Naive B cell (primary cell): ENCODE measurements around the gene HCRTR1. TPM values are rescaled to one million over a fixed set of nuclear protein-coding genes. Genes with fewer than 3 reads are reported as not detected.

Experiments used
- ATAC-seq, 2 donors: fragments of 150-1000 bp; cut with Tn5 transposase; 2 replicates each; pipeline ENCODE4 v1.10.0; 2021; ENCODE audit warnings: low read depth in 2 of 2, mild to moderate bottlenecking in 2 of 2, moderate library complexity in 2 of 2
- DNase-seq: peaks from one replicate; pipeline ENCODE4 v3.0.0; 2022
- H3K27ac Mint-ChIP-seq, 6 donors: one replicate each; pipeline ENCODE4 v1.8.0; 2020 to 2022; ENCODE audit warnings: mild to moderate bottlenecking in 6 of 6, mixed read lengths in 6 of 6, moderate library complexity in 5 of 6, inconsistent platforms in 2 of 6
- H3K27me3 Mint-ChIP-seq, 3 donors: one replicate each; pipeline ENCODE4 v1.8.0; 2021 to 2022; ENCODE audit warnings: mixed read lengths in 3 of 3, mild to moderate bottlenecking in 1 of 3
- H3K36me3 Mint-ChIP-seq, 2 donors: one replicate each; pipeline ENCODE4 v1.8.0; 2020 to 2022; ENCODE audit warnings: mixed read lengths in 2 of 2, inconsistent platforms in 1 of 2, mild to moderate bottlenecking in 1 of 2
- H3K4me1 Mint-ChIP-seq, 3 donors: one replicate each; pipeline ENCODE4 v1.8.0; 2020 to 2022; ENCODE audit warnings: mixed read lengths in 3 of 3, inconsistent platforms in 1 of 3, mild to moderate bottlenecking in 1 of 3, moderate library complexity in 1 of 3
- H3K4me3 Mint-ChIP-seq, 8 donors: one replicate each; pipeline ENCODE4 v1.8.0; 2020 to 2022; ENCODE audit warnings: mild to moderate bottlenecking in 8 of 8, mixed read lengths in 8 of 8, moderate library complexity in 8 of 8, inconsistent platforms in 2 of 8
- H3K9me3 Mint-ChIP-seq, 7 donors: one replicate each; pipeline ENCODE4 v1.8.0; 2020 to 2022; ENCODE audit warnings: mixed read lengths in 7 of 7, mild to moderate bottlenecking in 5 of 7, inconsistent platforms in 2 of 7, moderate library complexity in 1 of 7
- polyA plus RNA-seq, 6 donors: library from polyadenylated mRNA; unstranded; fragments of 300-500 nt; fragmentation: Illumina TruSeq; gene quantifications; one replicate each; pipeline ENCODE4 v1.2.3, GENCODE V29; 2021; ENCODE audit warnings: low read depth in 6 of 6

The HCRTR1 gene
- polyA plus RNA-seq, 6 donors from 2014 or later = not detected

DNA sequence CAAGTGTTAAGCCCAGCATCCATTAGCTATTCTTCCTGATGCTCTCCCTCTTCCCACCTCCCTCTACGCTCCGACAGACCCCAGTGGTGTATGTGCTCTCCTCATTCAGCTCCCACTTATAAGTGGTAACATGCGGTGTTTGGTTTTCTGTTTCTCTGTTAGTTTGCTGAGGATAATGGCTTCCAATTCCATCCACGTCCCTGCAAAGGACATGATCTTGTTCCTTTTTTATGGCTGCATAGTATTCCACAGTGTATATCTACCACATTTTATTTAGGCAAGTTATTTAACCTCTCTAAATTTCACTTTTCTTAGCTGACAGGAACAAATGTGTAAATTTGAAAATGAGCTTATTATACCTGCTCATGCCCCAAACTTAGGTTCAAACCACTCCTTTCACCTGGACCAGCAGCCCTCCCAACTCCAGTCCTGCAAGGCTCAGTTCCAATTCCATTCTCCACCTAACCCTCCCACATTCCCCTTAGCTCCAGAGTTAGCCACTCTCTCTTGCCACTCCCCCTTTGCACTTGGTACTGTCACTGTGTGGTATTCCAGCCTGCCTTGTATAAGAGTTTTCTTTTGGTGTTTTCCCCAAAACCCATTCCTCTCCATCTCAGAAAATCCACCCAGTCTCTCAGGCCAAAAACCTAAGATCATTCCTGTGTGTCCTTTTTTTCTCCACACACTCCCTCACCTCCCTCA, 28.9 kb downstream of the HCRTR1 start:
- Mint-ChIP-seq H3K27me3 (no peaks in the 10 kb centered on the region), H3K36me3 (no peaks in the 10 kb centered on the region), H3K4me3 (peak overlapping the region; percentile 40 to 100 (median 98)), H3K4me1 (peaks cover 24 to 37% (median 29%) of the 10 kb centered on the region in 3 donors), H3K9me3 (peaks cover 0 to 2% (median 0%) of the 10 kb centered on the region in 7 donors), H3K27ac (peak overlapping the region in 5 of 6 donors; percentile 0 to 100 (median 99))
- ATAC-seq (no peak), DNase-seq (no peak)

DNA sequence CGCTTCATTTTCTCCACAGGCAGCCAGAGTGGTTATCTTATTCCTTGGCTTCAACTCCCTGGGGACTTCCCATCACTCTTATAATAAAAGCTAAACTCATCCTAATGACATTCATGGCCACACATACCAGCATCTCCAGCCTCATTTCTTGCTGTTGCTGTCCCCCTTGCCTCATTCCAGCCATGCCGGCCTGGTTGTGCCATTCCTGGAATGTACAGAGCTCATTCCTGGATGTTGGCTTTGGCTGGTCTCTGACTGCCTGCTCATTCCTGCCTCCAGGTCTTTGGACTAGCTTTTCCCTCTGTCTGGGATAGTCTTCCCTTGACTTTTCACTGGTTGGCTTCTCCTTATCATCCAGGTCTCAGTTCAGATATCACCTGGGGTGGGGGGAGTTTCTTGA, 29.6 kb downstream of the HCRTR1 start:
- ATAC-seq (no peak), DNase-seq (no peak)
- peak overlapping the region in 2 of 6 donors; percentile 0 to 34 for H3K27ac Mint-ChIP-seq
- no peaks in the 10 kb centered on the region for H3K27me3 Mint-ChIP-seq
- peaks cover 24 to 36% (median 29%) of the 10 kb centered on the region in 3 donors for H3K4me1 Mint-ChIP-seq
- H3K36me3 Mint-ChIP-seq = no peaks in the 10 kb centered on the region
- H3K9me3 Mint-ChIP-seq = peaks cover 0 to 2% (median 0%) of the 10 kb centered on the region in 7 donors
- peak overlapping the region in 7 of 8 donors; percentile 15 to 99 (median 62) for H3K4me3 Mint-ChIP-seq

DNA sequence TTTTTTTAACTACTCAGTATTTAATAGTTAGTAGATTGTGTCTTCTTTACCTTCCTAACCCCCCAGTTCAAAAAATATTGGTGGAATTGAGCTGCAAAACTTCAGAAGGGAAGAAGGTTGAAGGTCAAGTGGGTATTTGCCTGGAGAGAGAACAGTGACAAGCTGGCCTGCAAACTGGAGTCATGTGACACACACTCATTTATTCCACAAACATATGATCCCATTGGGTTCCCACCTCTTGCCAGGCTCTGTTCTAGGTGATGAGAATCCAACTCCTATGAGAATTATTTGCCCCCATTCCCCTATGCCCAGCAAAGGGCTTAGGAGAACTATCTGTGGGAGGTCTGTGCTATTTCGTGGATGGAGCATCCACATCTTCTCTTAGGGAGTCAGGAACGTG, 30.7 kb downstream of the HCRTR1 start:
- peaks cover 24 to 32% (median 29%) of the 10 kb centered on the region in 3 donors for H3K4me1 Mint-ChIP-seq
- no peaks in the 10 kb centered on the region for H3K27me3 Mint-ChIP-seq
- H3K4me3 Mint-ChIP-seq = peak overlapping the region in 1 of 8 donors; percentile 25
- ATAC-seq (no peak), DNase-seq (no peak)
- peaks cover 0 to 2% (median 0%) of the 10 kb centered on the region in 7 donors for H3K9me3 Mint-ChIP-seq
- no peaks in the 10 kb centered on the region for H3K36me3 Mint-ChIP-seq
- H3K27ac Mint-ChIP-seq = peak overlapping the region in 1 of 6 donors; percentile 49

DNA sequence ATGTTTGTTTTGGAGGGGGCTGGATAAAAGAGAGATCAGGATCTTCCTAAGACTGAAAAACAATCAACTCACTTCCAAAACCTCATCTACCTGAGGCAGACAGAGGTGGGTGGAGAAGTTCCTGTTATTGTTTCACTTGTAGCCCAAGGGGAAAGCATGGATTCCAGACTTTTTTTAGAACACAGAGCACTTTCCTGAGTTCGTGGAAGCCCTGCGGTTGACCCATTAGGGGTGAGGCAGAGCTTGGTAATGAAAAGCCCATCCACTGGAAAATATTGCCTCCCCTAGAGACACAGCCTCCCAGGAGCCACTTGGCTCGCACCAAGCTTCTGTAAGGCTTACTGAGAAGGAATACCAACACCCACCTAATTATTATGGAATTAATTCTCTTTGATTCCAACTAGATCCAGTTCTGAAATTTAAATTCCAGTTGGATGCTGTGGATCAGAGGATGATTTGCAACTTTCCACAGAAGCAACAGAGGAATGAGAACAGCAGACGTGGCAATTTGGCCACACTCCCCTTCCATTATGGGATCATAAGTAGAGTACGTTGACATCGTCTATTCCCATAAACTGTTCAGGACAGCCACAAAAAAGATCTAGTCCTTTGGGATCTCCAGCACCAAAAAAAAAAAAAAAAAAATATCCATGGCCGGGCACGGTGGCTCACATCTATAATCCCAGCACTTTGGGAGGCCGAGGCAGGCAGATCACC, 31.3 kb downstream of the HCRTR1 start:
- Mint-ChIP-seq H3K27me3 (peaks cover 0 to 5% (median 0%) of the 10 kb centered on the region in 3 donors), H3K27ac (peak overlapping the region in 2 of 6 donors; percentile 21 to 49), H3K4me1 (peaks cover 24 to 28% (median 26%) of the 10 kb centered on the region in 3 donors), H3K4me3 (peak overlapping the region in 2 of 8 donors; percentile 3 to 25), H3K9me3 (peaks cover 0 to 2% (median 0%) of the 10 kb centered on the region in 7 donors), H3K36me3 (no peaks in the 10 kb centered on the region)
- DNase-seq = no peak
- no peak for ATAC-seq

DNA sequence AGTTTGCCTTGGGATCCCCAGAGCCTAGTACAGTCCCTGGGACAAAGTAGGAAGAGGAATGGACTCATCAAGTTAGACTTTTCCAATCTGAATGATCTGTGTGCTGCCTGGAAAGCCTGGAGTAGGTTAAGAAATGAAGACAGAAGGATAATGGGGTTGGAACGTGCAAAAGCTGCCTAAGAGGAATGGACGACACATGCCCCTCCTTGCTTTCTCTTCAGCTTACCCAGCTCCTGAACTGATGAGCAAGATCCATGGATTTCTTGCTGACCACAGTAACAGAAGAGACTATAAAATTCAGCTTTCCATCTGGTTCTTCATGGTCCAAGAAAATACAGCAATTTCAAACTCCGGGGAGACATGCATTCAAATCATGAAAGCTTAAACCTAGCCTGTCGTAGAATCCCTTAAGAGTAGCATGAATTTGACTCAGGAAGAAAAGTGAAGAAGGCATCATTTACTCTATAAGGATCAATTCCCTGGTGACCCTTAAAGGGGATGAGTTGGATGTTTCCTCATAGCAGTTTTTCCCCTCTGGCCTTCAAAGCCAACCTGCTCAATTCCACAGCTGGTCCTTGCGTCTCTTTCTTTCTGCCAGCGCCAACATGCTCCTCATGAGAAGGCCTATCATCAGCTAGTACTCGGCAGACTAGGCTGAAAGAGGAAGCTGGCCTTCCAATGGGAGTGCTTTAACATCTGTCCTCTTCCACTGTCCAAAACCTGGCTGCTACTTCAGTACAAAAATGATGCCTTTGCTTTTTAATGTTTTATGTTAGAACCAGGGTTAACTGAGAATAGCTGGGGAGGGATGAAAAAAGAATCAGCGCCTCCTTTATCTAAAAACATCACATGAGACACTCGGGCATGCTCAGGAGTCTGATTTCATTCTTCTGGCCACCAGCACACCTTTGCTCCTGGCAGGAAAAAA, 32.9 kb downstream of the HCRTR1 start:
- H3K27ac Mint-ChIP-seq = peak overlapping the region in 1 of 6 donors; percentile 11
- peaks cover 0 to 16% (median 4%) of the 10 kb centered on the region in 3 donors for H3K27me3 Mint-ChIP-seq
- no peak overlapping the region for H3K4me3 Mint-ChIP-seq
- ATAC-seq (no peak), DNase-seq (no peak)
- peaks cover 10 to 16% (median 16%) of the 10 kb centered on the region in 3 donors for H3K4me1 Mint-ChIP-seq
- H3K9me3 Mint-ChIP-seq = peaks cover 0 to 2% (median 0%) of the 10 kb centered on the region in 7 donors
- no peaks in the 10 kb centered on the region for H3K36me3 Mint-ChIP-seq

DNA sequence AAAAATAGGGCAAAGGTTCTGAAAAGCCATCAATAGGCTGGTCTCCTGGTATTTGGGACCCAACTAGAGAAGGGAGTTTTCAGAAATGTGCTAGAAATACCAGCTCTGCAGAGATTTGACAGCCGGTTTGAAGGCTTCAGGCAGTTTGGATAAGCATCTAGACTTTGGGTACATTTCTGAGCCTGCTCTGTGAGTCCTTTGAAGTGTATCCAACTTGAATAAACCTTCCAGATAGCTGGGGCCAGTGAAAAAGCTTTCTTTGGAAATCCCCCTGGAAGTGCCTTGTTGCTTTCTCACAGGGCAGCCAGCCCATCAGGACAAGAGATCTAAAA, 33.6 kb downstream of the HCRTR1 start:
- peaks cover 0 to 2% (median 0%) of the 10 kb centered on the region in 7 donors for H3K9me3 Mint-ChIP-seq
- ATAC-seq (no peak), DNase-seq (no peak)
- H3K4me3 Mint-ChIP-seq = no peak overlapping the region
- no peaks in the 10 kb centered on the region for H3K36me3 Mint-ChIP-seq
- peaks cover 4 to 23% (median 10%) of the 10 kb centered on the region in 3 donors for H3K27me3 Mint-ChIP-seq
- H3K4me1 Mint-ChIP-seq = peaks cover 4 to 12% (median 10%) of the 10 kb centered on the region in 3 donors
- H3K27ac Mint-ChIP-seq = no peak overlapping the region

DNA sequence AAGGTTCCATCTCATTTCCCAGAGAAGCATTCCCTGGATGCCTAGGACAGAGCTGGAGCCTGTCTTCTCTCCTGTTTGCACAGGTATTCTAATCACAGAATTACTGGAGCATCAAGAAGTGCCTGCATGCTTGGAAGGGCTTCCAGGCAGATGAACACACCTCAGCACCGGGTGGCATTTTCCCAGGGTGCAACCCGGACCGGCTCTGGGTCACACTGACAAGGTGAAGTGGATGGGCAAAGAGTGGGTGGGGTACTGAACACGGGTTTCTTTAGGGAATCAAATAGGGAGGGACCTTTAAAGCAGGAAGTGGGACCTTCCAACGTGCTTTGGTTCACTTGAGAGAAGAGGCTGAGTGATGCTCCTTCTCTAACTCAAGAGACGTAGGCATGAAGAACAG, 34.3 kb downstream of the HCRTR1 start:
- ATAC-seq (no peak), DNase-seq (no peak)
- Mint-ChIP-seq H3K36me3 (no peaks in the 10 kb centered on the region), H3K4me1 (peaks cover 2 to 6% (median 6%) of the 10 kb centered on the region in 3 donors), H3K27ac (no peak overlapping the region), H3K9me3 (no peaks in the 10 kb centered on the region), H3K27me3 (peaks cover 4 to 29% (median 18%) of the 10 kb centered on the region in 3 donors), H3K4me3 (no peak overlapping the region)

DNA sequence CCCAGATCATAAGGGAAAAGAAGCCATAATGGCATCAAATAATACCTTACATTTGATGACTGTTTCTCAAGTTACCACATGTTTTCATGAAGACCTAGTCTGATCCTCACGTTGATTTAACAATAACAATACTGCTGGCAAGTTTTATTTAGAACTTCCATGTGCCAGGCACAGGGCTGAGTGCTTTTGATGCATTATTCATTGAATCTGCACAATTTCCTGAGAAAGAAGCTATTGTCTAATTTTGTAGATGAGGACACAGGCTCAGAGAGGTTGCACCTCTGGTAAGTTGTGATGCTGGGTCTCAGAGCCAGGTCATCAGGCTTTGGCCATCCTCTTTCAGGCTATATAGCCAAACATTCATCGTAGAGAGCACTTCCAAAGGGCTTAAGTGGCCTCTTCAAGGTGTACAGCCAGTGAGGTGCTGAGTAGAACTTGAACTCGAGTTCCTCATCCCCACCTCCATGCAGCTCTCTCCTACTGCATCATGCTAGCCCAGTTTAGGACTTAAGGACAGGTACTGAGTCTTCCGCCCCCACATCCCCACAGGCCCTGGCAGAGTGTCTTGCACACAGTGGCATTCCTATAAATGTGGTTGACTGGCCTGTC, 35.5 kb downstream of the HCRTR1 start:
- no peak overlapping the region for H3K27ac Mint-ChIP-seq
- H3K27me3 Mint-ChIP-seq = peaks cover 4 to 41% (median 28%) of the 10 kb centered on the region in 3 donors
- H3K9me3 Mint-ChIP-seq = no peaks in the 10 kb centered on the region
- DNase-seq = no peak
- no peak overlapping the region for H3K4me3 Mint-ChIP-seq
- no peaks in the 10 kb centered on the region for H3K36me3 Mint-ChIP-seq
- no peaks in the 10 kb centered on the region for H3K4me1 Mint-ChIP-seq
- ATAC-seq = no peak

DNA sequence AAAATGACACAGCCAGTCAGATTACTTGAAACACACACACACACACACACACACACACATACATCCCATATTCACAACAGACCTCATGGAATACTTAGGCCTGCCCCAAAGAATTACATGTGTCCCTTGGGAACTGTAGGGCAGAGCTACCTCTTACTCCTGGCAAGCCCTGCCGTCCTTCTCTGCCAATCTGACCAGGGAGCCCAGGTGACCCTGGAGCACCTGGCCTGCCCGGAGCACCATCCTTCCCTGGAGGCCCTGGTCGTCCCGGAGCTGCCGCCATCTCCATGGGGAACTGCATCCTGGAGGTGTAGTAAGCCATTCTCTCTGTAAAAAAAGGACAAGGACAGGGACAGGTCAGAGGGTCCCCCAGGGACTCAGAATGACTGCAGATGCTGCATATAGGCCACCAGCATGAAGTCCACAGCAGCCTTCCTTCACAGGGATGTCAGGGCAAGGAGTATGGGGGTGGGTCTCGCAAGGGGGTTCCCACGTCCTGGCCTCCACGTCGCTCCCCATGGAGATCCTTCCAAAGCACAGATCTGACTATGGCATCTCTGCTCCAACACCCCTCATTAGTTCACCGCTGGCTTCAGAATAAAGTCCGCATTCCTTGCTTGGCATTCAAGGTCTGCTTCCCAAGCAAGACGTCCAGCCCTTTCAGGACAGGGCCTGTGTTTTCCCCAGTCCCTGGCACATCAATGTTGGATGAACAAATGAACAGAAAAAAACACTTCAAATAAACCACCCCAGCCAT, 36.4 kb downstream of the HCRTR1 start:
- no peaks in the 10 kb centered on the region for H3K4me1 Mint-ChIP-seq

DNA sequence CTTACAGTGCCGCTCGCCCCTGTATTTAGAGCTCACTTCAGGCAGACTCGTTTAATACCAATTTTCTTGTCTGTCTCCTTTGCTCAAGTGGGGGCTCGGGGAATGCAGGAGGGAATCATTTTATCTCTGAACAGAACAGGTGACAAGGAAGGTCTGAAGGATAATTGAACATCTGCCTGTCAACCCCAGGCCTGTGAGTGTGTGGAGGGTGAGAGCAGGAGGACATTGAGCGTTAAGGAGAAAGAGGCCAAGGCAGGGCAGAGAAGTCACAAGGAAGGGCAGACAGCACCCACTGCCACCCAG, 36.9 kb downstream of the HCRTR1 start:
- Mint-ChIP-seq H3K27ac (no peak overlapping the region), H3K4me1 (no peaks in the 10 kb centered on the region), H3K9me3 (no peaks in the 10 kb centered on the region), H3K27me3 (peaks cover 4 to 44% (median 33%) of the 10 kb centered on the region in 3 donors), H3K36me3 (no peaks in the 10 kb centered on the region), H3K4me3 (no peak overlapping the region)
- ATAC-seq (no peak), DNase-seq (no peak)

More for the DNA sequence above, 36.4 kb downstream of the HCRTR1 start:
- DNase-seq (no peak), ATAC-seq (no peak)
- Mint-ChIP-seq H3K27me3 (peaks cover 4 to 44% (median 33%) of the 10 kb centered on the region in 3 donors), H3K4me3 (no peak overlapping the region), H3K36me3 (no peaks in the 10 kb centered on the region), H3K9me3 (no peaks in the 10 kb centered on the region), H3K27ac (peak overlapping the region in 2 of 6 donors; percentile 48 to 84)

DNA sequence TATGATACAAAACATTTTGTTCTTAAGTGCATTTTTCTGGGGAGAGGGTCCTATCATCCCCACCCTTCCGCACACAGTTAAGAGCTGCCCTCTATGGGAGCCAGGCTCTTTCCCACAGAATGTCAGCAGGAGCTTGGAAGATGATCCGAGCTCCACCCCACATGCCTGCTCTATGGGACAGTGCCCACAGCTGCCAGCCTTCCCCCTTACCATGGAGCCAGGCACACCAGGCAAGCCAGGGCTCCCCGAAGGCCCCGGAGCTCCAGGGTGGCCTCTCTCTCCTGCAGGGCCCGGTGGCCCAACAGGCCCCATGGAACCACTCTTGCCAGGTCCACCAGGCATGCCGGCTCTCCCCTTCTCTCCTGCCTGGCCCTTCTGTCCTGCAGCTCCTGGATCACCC, 37.6 kb downstream of the HCRTR1 start:
- DNase-seq (no peak), ATAC-seq (no peak)
- Mint-ChIP-seq H3K27me3 (peaks cover 4 to 44% (median 33%) of the 10 kb centered on the region in 3 donors), H3K36me3 (no peaks in the 10 kb centered on the region), H3K4me1 (no peaks in the 10 kb centered on the region), H3K27ac (peak overlapping the region in 1 of 6 donors; percentile 10), H3K4me3 (peak overlapping the region in 1 of 8 donors; percentile 26), H3K9me3 (no peaks in the 10 kb centered on the region)

DNA sequence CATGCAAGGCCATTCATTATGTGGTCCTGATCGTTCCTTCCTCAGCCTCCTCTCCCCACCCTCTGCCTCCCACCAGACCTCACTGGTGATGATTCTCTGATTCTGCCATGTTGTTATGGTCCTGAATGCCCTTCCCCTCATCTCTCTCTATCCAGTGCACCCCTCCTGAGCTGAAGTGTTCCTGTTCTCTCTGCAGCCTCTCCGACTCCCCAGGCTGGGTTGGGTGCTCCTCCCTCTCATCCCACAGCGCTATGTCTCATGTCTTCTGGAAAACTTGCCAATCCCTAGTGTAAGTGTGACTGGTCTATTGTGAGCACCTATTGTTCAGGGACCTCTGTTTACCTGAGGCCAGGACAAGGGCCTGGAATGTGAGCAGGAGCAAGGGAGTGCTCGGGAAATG, 38.3 kb downstream of the HCRTR1 start:
- peaks cover 4 to 44% (median 33%) of the 10 kb centered on the region in 3 donors for H3K27me3 Mint-ChIP-seq
- peak overlapping the region in 1 of 6 donors; percentile 5 for H3K27ac Mint-ChIP-seq
- H3K36me3 Mint-ChIP-seq = no peaks in the 10 kb centered on the region
- H3K4me1 Mint-ChIP-seq = no peaks in the 10 kb centered on the region
- no peaks in the 10 kb centered on the region for H3K9me3 Mint-ChIP-seq
- peak overlapping the region in 1 of 8 donors; percentile 26 for H3K4me3 Mint-ChIP-seq
- no peak for ATAC-seq
- DNase-seq = no peak
